A673 (cell line): ENCODE data around the gene PEDS1. TPM values are rescaled to one million over a fixed set of nuclear protein-coding genes. Genes with fewer than 3 reads are reported as not detected.
A peak's percentile ranks its signal among the peaks of the same experiment; 100 is the strongest.

Source experiments
- BruUV-seq: library from RNA; stranded (reverse); fragments of 400-500 nt; replicated peaks from 2 replicates; lab custom pipeline; 2021; lab: Mats Ljungman, UMichigan
- CTCF ChIA-PET: fragments of 300-600 bp; sonication (Branson Sonifier 250); formaldehyde crosslinking; loops from one replicate; lab custom pipeline; 2022; ENCODE audit warnings: antibody characterized with exemption; lab: Charles Lee
- POLR2A ChIA-PET: fragments of 300-600 bp; sonication (Branson Sonifier 250); formaldehyde crosslinking; loops from one replicate; lab custom pipeline; 2022; ENCODE audit warnings: antibody characterized with exemption; ENCODE audit not compliant: low non-redundant PET; lab: Charles Lee
- DNase-seq: peaks from one replicate; pipeline ENCODE4 v3.0.0-alpha.2; 2015; ENCODE audit warnings: low spot score
- H3K27ac ChIP-seq: fragments of 200-600 bp; sonication (generic); 2 replicates; pipeline ENCODE4 v1.5.1; 2016; ENCODE audit warnings: mixed run types, low read depth, mild to moderate bottlenecking, mixed read lengths, antibody characterized with exemption, low read length; ENCODE audit not compliant: poor library complexity, severe bottlenecking
- H3K27me3 ChIP-seq: fragments of 200-600 bp; sonication (generic); replicated peaks from 2 replicates; pipeline ENCODE4 v1.6.1; 2017; ENCODE audit warnings: mixed run types, low read depth, mild to moderate bottlenecking, mixed read lengths, antibody characterized with exemption, low read length; ENCODE audit not compliant: insufficient read depth, poor library complexity
- H3K36me3 ChIP-seq: fragments of 200-600 bp; sonication (generic); 2 replicates; pipeline ENCODE4 v1.6.1; 2016; ENCODE audit warnings: mixed run types, mild to moderate bottlenecking, mixed read lengths, antibody characterized with exemption, low read length; ENCODE audit not compliant: insufficient read depth, poor library complexity, severe bottlenecking
- H3K4me1 ChIP-seq: fragments of 200-600 bp; sonication (generic); 2 replicates; pipeline ENCODE4 v1.6.1; 2017; ENCODE audit warnings: mixed run types, mild to moderate bottlenecking, mixed read lengths, antibody characterized with exemption, low read length; ENCODE audit not compliant: insufficient read depth, poor library complexity, severe bottlenecking
- H3K4me3 ChIP-seq: fragments of 200-600 bp; sonication (generic); 2 replicates; pipeline ENCODE4 v1.5.1; 2016; ENCODE audit warnings: low read depth, mixed run types, mild to moderate bottlenecking, mixed read lengths, low read length; ENCODE audit not compliant: poor library complexity, severe bottlenecking
- H3K9me3 ChIP-seq: fragments of 200-600 bp; sonication (generic); 2 replicates; pipeline ENCODE4 v1.6.1; 2016; ENCODE audit warnings: mixed run types, low read depth, mild to moderate bottlenecking, mixed read lengths, antibody characterized with exemption, low read length; ENCODE audit not compliant: poor library complexity, severe bottlenecking
- CTCF ChIP-seq: fragments of 300-800, 200-600 bp; sonication (generic); conservative IDR thresholded peaks from 2 replicates; pipeline ENCODE4 v1.5.1; 2017; ENCODE audit warnings: low read depth, mild to moderate bottlenecking, antibody characterized with exemption, low read length, moderate library complexity, mixed read lengths
- EZH2 ChIP-seq: fragments of 200-600 bp; sonication (generic); IDR thresholded peaks from 2 replicates; pipeline ENCODE4 v1.6.1; 2017; ENCODE audit warnings: borderline replicate concordance, low read depth, mild to moderate bottlenecking, mixed read lengths, antibody characterized with exemption, low read length; ENCODE audit not compliant: poor library complexity, severe bottlenecking
- intact Hi-C: fragments of 100-400 bp; cut with micrococcal nuclease; formaldehyde crosslinking; loops from one replicate; pipeline ENCODE4 v1.10.0; 2022; ENCODE audit not compliant: unreplicated experiment
- total RNA-seq: library from RNA; stranded (reverse); gene quantifications from 2 replicates; pipeline ENCODE4 v1.2.3, GENCODE V29; 2021

The PEDS1 gene
- total RNA-seq, 1 experiment from 2014 or later: 25.9 TPM

- H3K4me3 ChIP-seq: no peak overlapping the region
- H3K36me3 ChIP-seq: peaks cover 28% of the 10 kb centered on the region
- no TSS peak for BruUV-seq
- peaks cover 17% of the 10 kb centered on the region for H3K4me1 ChIP-seq
- H3K27ac ChIP-seq: peak overlapping the region; percentile 99
- ChIA-PET CTCF (interaction anchor here (1.0 kb wide), 1 partner anchor 268 kb away, joined by 3 read pairs; no protein-coding TSS in a partner anchor), POLR2A (no interaction called here)
- peaks cover 4% of the 10 kb centered on the region for H3K9me3 ChIP-seq
- DNase-seq: no peak
- no peaks in the 10 kb centered on the region for H3K27me3 ChIP-seq
- intact Hi-C loops: no loop called here
- TF ChIP-seq CTCF (no peak), EZH2 (no peak)
Observed at GRCh38 chr20:50196248-50196647, 42.7 kb upstream of the PEDS1 start.

GRCh38 chr20:50195524-50196120 is 42.1 kb upstream of the PEDS1 start:
- CTCF ChIA-PET: no interaction called here
- TF ChIP-seq EZH2 (no peak), CTCF (no peak)
- no peak for DNase-seq
- intact Hi-C loops: no loop called here
- Histone ChIP-seq H3K4me1 (peaks cover 17% of the 10 kb centered on the region), H3K36me3 (peaks cover 28% of the 10 kb centered on the region), H3K4me3 (no peak overlapping the region), H3K27ac (peak overlapping the region; percentile 99), H3K9me3 (peaks cover 4% of the 10 kb centered on the region), H3K27me3 (no peaks in the 10 kb centered on the region)
- BruUV-seq: no TSS peak
- POLR2A ChIA-PET: no interaction called here

GRCh38 chr20:50194831-50195523 is 41.5 kb upstream of the PEDS1 start:
- TF ChIP-seq EZH2 (no peak), CTCF (no peak)
- no TSS peak for BruUV-seq
- ChIA-PET CTCF (no interaction called here), POLR2A (no interaction called here)
- Histone ChIP-seq H3K4me3 (peak overlapping the region; percentile 97), H3K27me3 (no peaks in the 10 kb centered on the region), H3K4me1 (peaks cover 18% of the 10 kb centered on the region), H3K27ac (peak overlapping the region; percentile 99), H3K36me3 (peaks cover 28% of the 10 kb centered on the region), H3K9me3 (peaks cover 4% of the 10 kb centered on the region)
- no peak for DNase-seq
- intact Hi-C loops: no loop called here
